ENCODE results near the gene FANCB.

GRCh38 chrX:14872355-14872754 is 514 bp downstream of the FANCB start:
- TF ChIP-seq, protein P1, sequence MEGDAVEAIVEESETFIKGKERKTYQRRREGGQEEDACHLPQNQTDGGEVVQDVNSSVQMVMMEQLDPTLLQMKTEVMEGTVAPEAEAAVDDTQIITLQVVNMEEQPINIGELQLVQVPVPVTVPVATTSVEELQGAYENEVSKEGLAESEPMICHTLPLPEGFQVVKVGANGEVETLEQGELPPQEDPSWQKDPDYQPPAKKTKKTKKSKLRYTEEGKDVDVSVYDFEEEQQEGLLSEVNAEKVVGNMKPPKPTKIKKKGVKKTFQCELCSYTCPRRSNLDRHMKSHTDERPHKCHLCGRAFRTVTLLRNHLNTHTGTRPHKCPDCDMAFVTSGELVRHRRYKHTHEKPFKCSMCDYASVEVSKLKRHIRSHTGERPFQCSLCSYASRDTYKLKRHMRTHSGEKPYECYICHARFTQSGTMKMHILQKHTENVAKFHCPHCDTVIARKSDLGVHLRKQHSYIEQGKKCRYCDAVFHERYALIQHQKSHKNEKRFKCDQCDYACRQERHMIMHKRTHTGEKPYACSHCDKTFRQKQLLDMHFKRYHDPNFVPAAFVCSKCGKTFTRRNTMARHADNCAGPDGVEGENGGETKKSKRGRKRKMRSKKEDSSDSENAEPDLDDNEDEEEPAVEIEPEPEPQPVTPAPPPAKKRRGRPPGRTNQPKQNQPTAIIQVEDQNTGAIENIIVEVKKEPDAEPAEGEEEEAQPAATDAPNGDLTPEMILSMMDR (IDR thresholded peaks at IDR 0.05; ENCODE audit: low read length) = no peak
- TF ChIP-seq EZH2phosphoT487 (IDR thresholded peaks at IDR 0.05; ENCODE audit: low read length) = no peak
- no peak for TF ChIP-seq EZH2 (optimal IDR thresholded peaks at IDR 0.05; ENCODE audit: low read depth, low read length)

Data from MM.1S (cell line).